Osteocyte (in vitro differentiated cells): Measurements from ENCODE around the gene CD99. TPM values are rescaled to one million over a fixed set of nuclear protein-coding genes. Genes with fewer than 3 reads are reported as not detected.

Experiments used
- DNase-seq: peaks from one replicate; pipeline ENCODE4 v3.0.0; 2021; ENCODE audit warnings: mixed read lengths; ENCODE audit not compliant: unreplicated experiment; ENCODE audit errors: extremely low spot score
- H3K27ac Mint-ChIP-seq: one replicate; pipeline ENCODE4 v1.8.0; 2021; ENCODE audit warnings: mild to moderate bottlenecking, mixed read lengths; ENCODE audit not compliant: unreplicated experiment
- H3K27me3 Mint-ChIP-seq: one replicate; pipeline ENCODE4 v1.8.0; 2021; ENCODE audit warnings: mixed read lengths; ENCODE audit not compliant: unreplicated experiment
- H3K36me3 Mint-ChIP-seq: one replicate; pipeline ENCODE4 v1.8.0; 2021; ENCODE audit warnings: mixed read lengths; ENCODE audit not compliant: unreplicated experiment
- H3K4me1 Mint-ChIP-seq: one replicate; pipeline ENCODE4 v1.8.0; 2021; ENCODE audit warnings: mixed read lengths; ENCODE audit not compliant: unreplicated experiment
- H3K4me3 Mint-ChIP-seq: one replicate; pipeline ENCODE4 v1.8.0; 2021; ENCODE audit warnings: mild to moderate bottlenecking, moderate library complexity, mixed read lengths; ENCODE audit not compliant: unreplicated experiment
- H3K9me3 Mint-ChIP-seq: one replicate; pipeline ENCODE4 v1.8.0; 2021; ENCODE audit warnings: mixed read lengths; ENCODE audit not compliant: unreplicated experiment
- CTCF ChIP-seq: fragments of 200-600 bp; sonication (generic); IDR thresholded peaks from 2 replicates; pipeline ENCODE4 v1.5.0; 2021; ENCODE audit warnings: antibody characterized with exemption, mild to moderate bottlenecking, moderate library complexity
- total RNA-seq: library from RNA; stranded (reverse); gene quantifications from 2 replicates; pipeline ENCODE4 v1.2.1, GENCODE V29; 2021

The CD99 gene
- total RNA-seq, 1 donor from 2014 or later = 621 TPM

GRCh38 chrX:2697306-2697705 lies 6.2 kb downstream of the CD99 start:
- peaks cover 14% of the 10 kb centered on the region for H3K36me3 Mint-ChIP-seq
- no peak overlapping the region for H3K4me3 Mint-ChIP-seq

GRCh38 chrX:2697741-2698299 lies 6.7 kb downstream of the CD99 start:
- Mint-ChIP-seq H3K9me3 (no peaks in the 10 kb centered on the region), H3K4me1 (peaks cover 76% of the 10 kb centered on the region), H3K36me3 (peaks cover 14% of the 10 kb centered on the region), H3K27me3 (no peaks in the 10 kb centered on the region), H3K27ac (peak overlapping the region; percentile 93), H3K4me3 (no peak overlapping the region)
- TF ChIP-seq CTCF = no peak
- no peak for DNase-seq

More at GRCh38 chrX:2697306-2697705, 6.2 kb downstream of the CD99 start:
- Mint-ChIP-seq H3K9me3 (no peaks in the 10 kb centered on the region), H3K27ac (peak overlapping the region; percentile 93), H3K4me1 (peaks cover 77% of the 10 kb centered on the region), H3K27me3 (no peaks in the 10 kb centered on the region)
- DNase-seq = no peak
- TF ChIP-seq CTCF = no peak

GRCh38 chrX:2698604-2699003 lies 7.5 kb downstream of the CD99 start:
- H3K27me3 Mint-ChIP-seq = no peaks in the 10 kb centered on the region
- TF ChIP-seq CTCF = no peak
- peaks cover 14% of the 10 kb centered on the region for H3K36me3 Mint-ChIP-seq
- H3K4me1 Mint-ChIP-seq = peaks cover 75% of the 10 kb centered on the region
- H3K9me3 Mint-ChIP-seq = no peaks in the 10 kb centered on the region
- peak overlapping the region; percentile 42 for H3K27ac Mint-ChIP-seq
- no peak overlapping the region for H3K4me3 Mint-ChIP-seq
- no peak for DNase-seq

GRCh38 chrX:2699959-2700358 lies 8.9 kb downstream of the CD99 start:
- no peak for TF ChIP-seq CTCF
- H3K36me3 Mint-ChIP-seq = peaks cover 14% of the 10 kb centered on the region

GRCh38 chrX:2700405-2701320 lies 9.6 kb downstream of the CD99 start:
- Mint-ChIP-seq H3K27me3 (no peaks in the 10 kb centered on the region), H3K27ac (no peak overlapping the region), H3K4me1 (peaks cover 70% of the 10 kb centered on the region), H3K4me3 (no peak overlapping the region), H3K9me3 (no peaks in the 10 kb centered on the region), H3K36me3 (peaks cover 14% of the 10 kb centered on the region)
- no peak for DNase-seq
- no peak for TF ChIP-seq CTCF

More at GRCh38 chrX:2699959-2700358, 8.9 kb downstream of the CD99 start:
- H3K9me3 Mint-ChIP-seq = no peaks in the 10 kb centered on the region
- no peak overlapping the region for H3K4me3 Mint-ChIP-seq
- no peak for DNase-seq
- peaks cover 70% of the 10 kb centered on the region for H3K4me1 Mint-ChIP-seq
- H3K27ac Mint-ChIP-seq = no peak overlapping the region
- H3K27me3 Mint-ChIP-seq = no peaks in the 10 kb centered on the region
